CD14-positive monocyte (primary cell): ENCODE data around the gene SQSTM1. TPM values are rescaled to one million over a fixed set of nuclear protein-coding genes. Genes with fewer than 3 reads are reported as not detected.

Experiments
- DNase-seq, 3 donors: peaks; one replicate each; pipeline ENCODE4 v3.0.0-alpha.2; 2011 to 2022
- H2AFZ ChIP-seq: 2 replicates; pipeline ENCODE4 v1.6.0; 2012; ENCODE audit warnings: mild to moderate bottlenecking, low read depth, low read length, inconsistent platforms; ENCODE audit not compliant: insufficient read depth, poor library complexity, severe bottlenecking
- H3K27ac ChIP-seq, 2 donors: 1 replicate in 1 of 2; 2 replicates in 1 of 2; pipeline ENCODE4 v1.5.1; 2012 to 2013; ENCODE audit warnings: low read length in 2 of 2, control low read depth in 1 of 2, inconsistent platforms in 1 of 2, low read depth in 1 of 2, mild to moderate bottlenecking in 1 of 2
- H3K27me3 ChIP-seq, 2 donors: one replicate each; pipeline versions ENCODE4 v1.6.0 to v1.6.1; 2011 to 2013; ENCODE audit warnings: low read length in 2 of 2; ENCODE audit not compliant: control insufficient read depth in 2 of 2, insufficient read depth in 2 of 2
- H3K36me3 ChIP-seq, 2 donors: replicated peaks in 1 of 2; 1 replicate in 1 of 2; 2 replicates in 1 of 2; pipeline versions ENCODE4 v1.5.1 to v1.6.1; 2012 to 2013; ENCODE audit warnings: low read length in 2 of 2, control low read depth in 1 of 2, inconsistent platforms in 1 of 2, mild to moderate bottlenecking in 1 of 2; ENCODE audit not compliant: insufficient read depth in 2 of 2, control insufficient read depth in 1 of 2
- H3K4me1 ChIP-seq, 2 donors: 1 replicate in 1 of 2; 2 replicates in 1 of 2; pipeline versions ENCODE4 v1.5.1 to v1.6.1; 2012 to 2013; ENCODE audit warnings: low read length in 2 of 2, control low read depth in 1 of 2, inconsistent platforms in 1 of 2, mild to moderate bottlenecking in 1 of 2, moderate library complexity in 1 of 2; ENCODE audit not compliant: insufficient read depth in 2 of 2, control insufficient read depth in 1 of 2
- H3K4me2 ChIP-seq: replicated peaks from 2 replicates; pipeline ENCODE3; 2012; ENCODE audit warnings: low read length, moderate library complexity, mild to moderate bottlenecking; ENCODE audit not compliant: poor library complexity, severe bottlenecking; ENCODE audit errors: extremely low read depth
- H3K4me3 ChIP-seq, 3 experiments: fragments of 200-600 bp in 1 of 3; sonication (generic) in 1 of 3; replicated peaks in 1 of 3; 1 replicate in 2 of 3; 2 replicates in 1 of 3; pipeline ENCODE4 v1.5.1; 2011 to 2013; ENCODE audit warnings: low read length in 3 of 3, mild to moderate bottlenecking in 3 of 3, control low read depth in 2 of 3, low read depth in 2 of 3, inconsistent platforms in 1 of 3, moderate library complexity in 1 of 3
- H3K79me2 ChIP-seq: 2 replicates; pipeline ENCODE4 v1.6.0; 2012; ENCODE audit warnings: mild to moderate bottlenecking, control low read depth, inconsistent platforms, low read length, moderate library complexity; ENCODE audit not compliant: insufficient read depth
- H3K9ac ChIP-seq: 2 replicates; pipeline ENCODE4 v1.6.0; 2017; ENCODE audit warnings: low read length, mild to moderate bottlenecking; ENCODE audit not compliant: insufficient read depth, poor library complexity, severe bottlenecking
- H3K9me3 ChIP-seq, 2 donors: replicated peaks in 1 of 2; 1 replicate in 1 of 2; 2 replicates in 1 of 2; pipeline versions ENCODE4 v1.5.1 to v1.6.1; 2012 to 2013; ENCODE audit warnings: low read length in 2 of 2, control low read depth in 1 of 2; ENCODE audit not compliant: control insufficient read depth in 1 of 2, insufficient read depth in 1 of 2
- H4K20me1 ChIP-seq: 2 replicates; pipeline ENCODE4 v1.6.0; 2012; ENCODE audit warnings: mild to moderate bottlenecking, low read length, control low read depth, moderate library complexity; ENCODE audit not compliant: insufficient read depth
- H3K27ac Mint-ChIP-seq, 7 donors: one replicate each; pipeline ENCODE4 v1.8.0; 2020; ENCODE audit warnings: mild to moderate bottlenecking in 7 of 7, mixed read lengths in 7 of 7, moderate library complexity in 6 of 7, inconsistent platforms in 2 of 7
- H3K27me3 Mint-ChIP-seq, 3 donors: one replicate each; pipeline ENCODE4 v1.8.0; 2021 to 2022; ENCODE audit warnings: low read depth in 3 of 3, mild to moderate bottlenecking in 3 of 3, mixed read lengths in 3 of 3, moderate library complexity in 3 of 3, inconsistent platforms in 1 of 3
- H3K36me3 Mint-ChIP-seq, 2 donors: one replicate each; pipeline ENCODE4 v1.8.0; 2020; ENCODE audit warnings: mixed read lengths in 2 of 2, inconsistent platforms in 1 of 2, mild to moderate bottlenecking in 1 of 2
- H3K4me1 Mint-ChIP-seq: one replicate; pipeline ENCODE4 v1.8.0; 2020; ENCODE audit warnings: mild to moderate bottlenecking, mixed read lengths
- H3K4me3 Mint-ChIP-seq, 2 donors: one replicate each; pipeline ENCODE4 v1.8.0; 2020; ENCODE audit warnings: mild to moderate bottlenecking in 2 of 2, mixed read lengths in 2 of 2, moderate library complexity in 1 of 2
- H3K9me3 Mint-ChIP-seq, 7 donors: one replicate each; pipeline ENCODE4 v1.8.0; 2020 to 2022; ENCODE audit warnings: mixed read lengths in 7 of 7, mild to moderate bottlenecking in 6 of 7, moderate library complexity in 6 of 7, inconsistent platforms in 2 of 7
- WGBS: methylation state at CpG from one replicate; pipeline ENCODE4 v1.1.5; 2013; ENCODE audit warnings: missing lambda C conversion rate; ENCODE audit not compliant: insufficient coverage; 5-methylcytosine and 5-hydroxymethylcytosine counted together
- intact Hi-C, 2 donors: fragments of 100-400 bp; cut with micrococcal nuclease; formaldehyde crosslinking; loops; one replicate each; pipeline versions ENCODE4 v1.15.0 to v1.15.1; 2023
- polyA plus RNA-seq, 3 donors: library from polyadenylated mRNA; depleted of rRNA in 1 of 3; unstranded in 2 of 3; stranded (reverse) in 1 of 3; fragments of 300-500 nt in 2 of 3; fragments of >200 nt in 1 of 3; fragmentation: Illumina TruSeq in 2 of 3; gene quantifications; 1 replicate in 2 of 3; 2 replicates in 1 of 3; pipeline ENCODE4 v1.2.3, GENCODE V29; 2012 to 2021
- TF ChIP-seq, protein P1 (sequence below): fragments of 200-600 bp; IDR thresholded peaks from one replicate; pipeline ENCODE4 v1.8.0; 2022; ENCODE audit warnings: antibody characterized with exemption, mild to moderate bottlenecking

Gene SQSTM1
- polyA plus RNA-seq, 3 donors: 182 to 312 (median 275) TPM

DNA sequence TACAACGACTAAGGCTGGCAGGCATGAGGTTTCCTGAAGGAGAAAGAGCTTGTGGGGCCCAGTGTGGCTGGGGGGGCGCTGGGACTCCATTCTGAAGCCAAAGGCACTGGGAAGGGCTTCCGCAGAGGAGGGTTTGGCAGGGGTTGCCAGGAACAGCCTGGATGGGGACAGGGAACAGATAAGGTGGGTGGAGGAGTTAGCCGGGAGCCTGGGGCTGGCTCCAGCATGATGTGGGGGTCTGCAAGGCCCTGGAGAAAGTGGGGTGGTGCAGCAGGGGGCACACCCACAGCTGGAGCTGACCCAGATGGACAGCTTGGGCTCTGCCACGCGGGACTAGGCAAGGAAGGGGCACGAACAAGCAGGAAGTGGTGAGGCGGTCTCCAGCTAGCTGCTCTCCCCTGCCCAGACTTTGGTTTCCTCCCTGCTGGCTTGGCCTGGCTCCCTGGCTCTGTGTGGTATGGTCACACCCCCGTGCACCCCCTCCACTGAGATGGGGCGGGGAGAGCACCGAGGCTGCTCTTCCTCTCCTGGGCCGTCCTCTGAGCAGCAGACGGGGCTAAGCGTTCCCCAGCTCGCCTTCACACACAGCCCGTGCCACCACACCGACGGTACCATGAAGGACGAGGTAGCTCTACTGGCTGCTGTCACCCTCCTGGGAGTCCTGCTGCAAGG, 27.1 kb upstream of the SQSTM1 start, which contains the start of gene LTC4S:
LTC4S (plus strand) TSS at position 519 of the 672 bp plus-strand sequence; CDS start at position 614, 95 bp downstream.
- intact Hi-C loops: loop anchor here in 1 of 2 donors (2.0 to 10.0 kb wide), 2 partner anchors 15 to 59 kb away; partner anchors contain the start of gene MAML1

DNA sequence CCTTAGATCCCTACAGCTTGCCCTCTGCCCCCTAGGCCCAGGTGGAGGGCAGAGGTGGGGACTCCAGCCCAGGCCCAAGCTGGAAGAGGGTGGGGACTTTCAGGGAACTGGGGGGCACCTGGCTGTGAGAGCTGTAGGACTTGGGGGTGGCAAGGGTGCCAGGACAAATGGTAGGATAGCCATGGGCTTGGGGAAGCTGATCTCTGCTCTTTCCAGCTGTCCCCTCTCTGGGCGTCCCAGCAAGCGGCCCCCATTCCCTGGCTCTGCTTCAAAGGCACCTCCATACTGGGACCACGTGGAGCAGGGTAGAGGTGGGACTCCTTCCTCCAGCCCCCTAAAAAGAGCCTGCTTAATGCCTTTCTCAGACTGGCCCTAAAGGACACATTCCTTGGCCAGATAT, 26.5 kb upstream of the SQSTM1 start:
- Histone ChIP-seq H3K4me2 (peak overlapping the region; percentile 84), H3K4me3 (peak overlapping the region in 1 of 3 experiments; percentile 63)

More for the DNA sequence above, 27.1 kb upstream of the SQSTM1 start, which contains the start of gene LTC4S:
- Mint-ChIP-seq H3K9me3 (peaks cover 0 to 3% (median 0%) of the 10 kb centered on the region in 7 donors), H3K27me3 (peaks cover 0 to 2% (median 0%) of the 10 kb centered on the region in 3 donors), H3K36me3 (peaks cover 11 to 18% of the 10 kb centered on the region in 2 donors), H3K27ac (peak within 1 kb of the TSS in 6 of 7 donors; percentile 33 to 87 (median 76)), H3K4me1 (peaks cover 42% of the 10 kb centered on the region), H3K4me3 (peak within 1 kb of the TSS; percentile 64 to 83)
- H3K79me2 ChIP-seq: peaks cover 4% of the 10 kb centered on the region
- WGBS: under 1% methylated on average over 16 of the region's 19 CpGs
- peak within 1 kb of the TSS in 1 of 3 experiments; percentile 74 for H3K4me3 ChIP-seq
- peaks cover 13 to 19% of the 10 kb centered on the region in 2 donors for H3K36me3 ChIP-seq
- DNase-seq: peak; percentile 69 to 75 (median 71)
- peak within 1 kb of the TSS; percentile 16 to 51 for H3K27ac ChIP-seq
- H3K27me3 ChIP-seq: no peaks in the 10 kb centered on the region
- peak within 1 kb of the TSS; percentile 46 for H3K9ac ChIP-seq
- H3K4me2 ChIP-seq: peak within 1 kb of the TSS; percentile 84
- TF ChIP-seq, protein P1, sequence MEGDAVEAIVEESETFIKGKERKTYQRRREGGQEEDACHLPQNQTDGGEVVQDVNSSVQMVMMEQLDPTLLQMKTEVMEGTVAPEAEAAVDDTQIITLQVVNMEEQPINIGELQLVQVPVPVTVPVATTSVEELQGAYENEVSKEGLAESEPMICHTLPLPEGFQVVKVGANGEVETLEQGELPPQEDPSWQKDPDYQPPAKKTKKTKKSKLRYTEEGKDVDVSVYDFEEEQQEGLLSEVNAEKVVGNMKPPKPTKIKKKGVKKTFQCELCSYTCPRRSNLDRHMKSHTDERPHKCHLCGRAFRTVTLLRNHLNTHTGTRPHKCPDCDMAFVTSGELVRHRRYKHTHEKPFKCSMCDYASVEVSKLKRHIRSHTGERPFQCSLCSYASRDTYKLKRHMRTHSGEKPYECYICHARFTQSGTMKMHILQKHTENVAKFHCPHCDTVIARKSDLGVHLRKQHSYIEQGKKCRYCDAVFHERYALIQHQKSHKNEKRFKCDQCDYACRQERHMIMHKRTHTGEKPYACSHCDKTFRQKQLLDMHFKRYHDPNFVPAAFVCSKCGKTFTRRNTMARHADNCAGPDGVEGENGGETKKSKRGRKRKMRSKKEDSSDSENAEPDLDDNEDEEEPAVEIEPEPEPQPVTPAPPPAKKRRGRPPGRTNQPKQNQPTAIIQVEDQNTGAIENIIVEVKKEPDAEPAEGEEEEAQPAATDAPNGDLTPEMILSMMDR: no peak
- H2AFZ ChIP-seq: peak within 1 kb of the TSS; percentile 33
- H3K9me3 ChIP-seq: no peaks in the 10 kb centered on the region
- H3K4me1 ChIP-seq: peaks cover 52 to 55% of the 10 kb centered on the region in 2 donors
- peaks cover 50% of the 10 kb centered on the region for H4K20me1 ChIP-seq

More for the DNA sequence above, 26.5 kb upstream of the SQSTM1 start:
- TF ChIP-seq, protein P1: no peak
- Histone ChIP-seq H3K9me3 (no peaks in the 10 kb centered on the region), H3K36me3 (peaks cover 19 to 25% of the 10 kb centered on the region in 2 donors), H3K79me2 (peaks cover 4% of the 10 kb centered on the region), H3K9ac (peak overlapping the region; percentile 46), H4K20me1 (peaks cover 54% of the 10 kb centered on the region), H3K27ac (peak overlapping the region in 1 of 2 donors; percentile 51), H2AFZ (peak overlapping the region; percentile 33), H3K27me3 (no peaks in the 10 kb centered on the region), H3K4me1 (peaks cover 52 to 55% of the 10 kb centered on the region in 2 donors)
- Mint-ChIP-seq H3K27me3 (peaks cover 0 to 2% (median 0%) of the 10 kb centered on the region in 3 donors), H3K4me1 (peaks cover 42% of the 10 kb centered on the region), H3K9me3 (peaks cover 0 to 3% (median 0%) of the 10 kb centered on the region in 7 donors), H3K27ac (peak overlapping the region in 2 of 7 donors; percentile 33 to 66), H3K4me3 (peak overlapping the region; percentile 64 to 83), H3K36me3 (peaks cover 17 to 24% of the 10 kb centered on the region in 2 donors)
- no CpG with 5 or more reads among the region's 3 CpGs for WGBS
- intact Hi-C loops: loop anchor here in 1 of 2 donors (10.0 kb wide), 1 partner anchor 59 kb away; the partner anchor contains the start of gene MAML1
- DNase-seq: peak in 1 of 3 donors; percentile 4
